Retina (tissue), 1 donor: ENCODE results near the gene PLEKHA1.

Source experiments
- DNase-seq: peaks from one replicate; pipeline ENCODE4 v3.0.0-alpha.2; 2016

Gene PLEKHA1

DNA sequence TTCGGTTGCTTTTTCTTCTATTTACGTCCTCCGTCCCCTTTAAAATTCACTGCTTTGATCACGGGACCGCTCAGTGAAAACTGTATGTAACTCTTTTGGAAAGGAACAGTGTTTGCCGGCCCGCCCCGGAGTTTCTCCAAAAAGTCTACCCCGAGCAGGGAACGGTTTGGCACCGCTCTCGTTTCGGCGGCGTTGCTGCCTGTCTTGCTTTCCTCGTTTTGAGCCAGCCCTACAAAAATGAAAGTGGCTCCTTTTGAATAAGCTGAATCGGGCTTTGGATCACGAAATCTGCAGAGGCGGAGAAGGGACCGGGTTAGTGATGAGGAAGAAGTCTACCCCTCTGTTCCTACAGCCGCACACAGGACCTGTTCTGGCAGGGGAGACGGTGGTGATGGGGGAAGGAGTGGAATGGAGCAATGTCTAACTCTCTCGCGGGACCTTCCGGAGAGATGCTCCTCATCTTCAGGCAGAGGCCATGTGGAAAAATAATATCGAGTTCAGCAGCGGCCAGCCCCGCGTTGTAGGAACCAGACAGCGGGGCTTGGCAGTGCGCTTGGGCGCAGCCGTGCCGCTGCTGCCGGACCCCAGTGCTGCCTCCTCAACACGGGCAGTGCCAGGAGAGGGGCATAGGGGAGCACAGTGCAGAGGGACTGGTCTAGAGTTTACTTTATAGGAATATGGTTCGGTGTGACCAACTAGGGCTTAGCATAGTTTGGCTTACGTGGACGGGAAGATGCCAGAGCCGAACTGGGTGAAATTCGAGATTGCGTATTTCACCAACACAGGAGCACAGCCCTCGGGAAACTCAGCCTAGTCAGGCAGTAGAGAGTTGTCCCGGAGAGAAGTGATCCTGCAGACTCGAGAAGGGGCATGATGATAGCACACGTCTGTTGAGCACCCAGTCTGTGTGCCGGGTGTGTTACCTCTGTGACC lies 88.3 kb downstream of the PLEKHA1 start:
- peak; percentile 69 for DNase-seq

DNA sequence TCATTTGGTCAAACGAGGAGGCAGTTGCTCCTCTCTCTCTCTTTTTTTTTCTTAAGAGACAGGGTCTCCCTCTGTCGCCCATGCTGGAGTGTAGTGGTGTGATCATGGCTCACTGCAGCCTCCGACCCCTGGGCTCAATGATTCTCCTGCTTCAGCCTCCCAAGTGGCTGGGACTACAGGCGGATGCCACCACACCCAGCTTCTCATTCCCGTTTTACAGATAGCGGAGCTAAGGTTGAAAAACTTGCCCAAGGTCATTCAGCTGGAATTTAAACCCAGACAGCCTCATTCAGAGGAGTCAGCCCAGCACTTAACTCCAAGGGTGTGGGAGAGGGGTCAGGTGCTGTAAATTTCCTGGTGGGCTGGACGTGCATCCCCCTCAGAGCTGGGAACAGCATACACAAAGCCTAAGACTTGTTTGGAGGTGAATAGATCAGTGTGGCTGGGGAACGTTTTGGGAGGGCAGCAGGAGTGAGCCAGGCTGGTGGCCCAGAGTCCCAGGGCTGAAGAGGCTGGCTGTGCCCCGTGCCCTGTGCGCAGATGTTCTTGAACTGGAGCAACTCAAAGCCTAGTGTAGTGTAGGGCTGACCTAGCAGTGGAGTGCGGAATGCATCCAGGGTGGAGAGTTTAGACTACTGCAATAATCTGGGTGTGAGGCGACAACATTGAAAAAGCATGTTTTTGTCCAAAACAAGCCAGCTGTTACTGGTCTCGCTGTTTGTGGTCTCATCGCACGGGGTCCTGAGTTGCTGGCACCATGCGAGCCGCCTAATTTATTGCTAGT lies 89.2 kb downstream of the PLEKHA1 start:
- no peak for DNase-seq

DNA sequence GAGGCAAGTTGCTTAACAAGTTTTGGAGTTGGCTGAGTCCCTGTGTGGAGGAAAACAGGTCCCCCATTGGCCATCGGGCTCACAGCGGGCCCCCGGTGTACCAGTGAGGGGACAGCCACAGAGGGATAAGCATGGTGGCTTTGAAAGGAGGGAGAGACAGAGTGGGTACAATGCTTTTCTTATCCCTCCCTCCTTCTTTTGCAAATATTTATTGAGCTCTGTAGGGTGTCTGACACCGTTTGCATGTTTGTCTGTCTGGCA lies 89.7 kb downstream of the PLEKHA1 start:
- DNase-seq: no peak

DNA sequence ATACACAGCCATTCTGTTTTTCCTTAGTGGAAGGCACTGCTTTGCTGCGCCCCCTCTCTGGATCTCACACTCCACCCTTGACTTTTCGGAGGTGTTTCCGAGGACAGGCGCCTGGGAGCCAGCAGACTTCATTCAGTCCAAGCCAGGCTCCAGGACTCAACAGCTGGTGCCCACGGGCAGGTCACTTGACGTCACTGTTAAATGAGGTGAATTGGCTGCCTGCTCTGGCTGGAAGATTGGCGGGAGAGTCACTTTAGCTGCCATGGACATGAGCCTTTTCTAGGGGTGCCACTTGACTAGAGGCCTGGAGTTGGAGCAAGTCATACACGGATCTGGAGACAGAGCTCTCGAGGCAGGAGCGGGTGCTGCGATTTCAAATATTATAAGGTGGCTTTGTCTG lies 90.1 kb downstream of the PLEKHA1 start:
- DNase-seq: no peak

DNA sequence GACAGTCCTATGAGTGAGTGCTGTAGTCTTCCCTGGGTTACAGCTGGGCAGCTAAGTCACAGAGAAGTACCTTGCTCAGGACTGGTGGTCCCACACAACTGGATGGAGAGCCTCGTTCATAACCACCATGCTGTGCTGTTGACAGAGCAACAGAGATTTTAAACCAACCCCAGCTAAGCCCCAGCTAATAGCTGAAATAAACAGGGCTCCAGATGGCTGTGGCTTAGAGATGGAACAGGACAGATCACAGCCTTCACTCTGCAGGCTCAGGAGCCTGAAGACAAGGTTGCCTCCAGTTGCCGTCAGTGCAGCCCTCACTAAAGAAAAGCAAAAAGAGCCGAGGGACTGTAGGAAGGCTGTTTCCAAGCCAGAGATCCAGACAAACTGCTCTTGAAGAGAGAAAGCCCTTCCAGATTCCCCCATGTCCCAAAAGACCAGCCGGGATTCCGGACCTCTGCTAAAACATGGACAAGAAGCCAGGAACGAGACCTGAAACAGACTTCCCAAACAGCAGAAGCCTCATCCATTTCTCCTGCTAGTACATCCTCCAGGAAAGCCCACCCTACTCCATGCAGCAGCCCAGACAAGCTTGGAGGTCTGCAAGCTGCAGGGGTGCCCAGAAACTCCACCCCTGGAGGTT lies 91.0 kb downstream of the PLEKHA1 start:
- no peak for DNase-seq

DNA sequence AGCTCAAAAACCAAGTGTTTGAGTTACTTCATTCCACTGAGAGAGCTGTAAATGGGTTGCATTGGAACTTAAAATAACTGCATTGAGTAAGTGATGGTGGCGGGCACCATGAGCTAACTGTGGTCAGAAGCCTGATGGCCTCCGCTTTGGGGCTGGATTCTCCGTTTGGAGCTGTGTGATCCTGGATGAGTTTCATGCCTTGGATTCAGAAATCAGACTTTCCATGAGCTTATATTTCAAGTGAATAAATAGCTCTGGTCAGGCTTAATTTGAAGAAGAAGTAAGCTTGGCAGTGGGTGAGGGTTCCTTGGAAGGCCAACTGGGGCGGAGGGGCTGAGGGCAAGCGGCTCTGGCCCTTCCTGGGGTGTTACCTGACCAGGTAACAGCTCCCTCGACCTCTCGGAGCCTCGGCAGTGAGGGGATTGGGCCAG lies 92.5 kb downstream of the PLEKHA1 start:
- DNase-seq: no peak

DNA sequence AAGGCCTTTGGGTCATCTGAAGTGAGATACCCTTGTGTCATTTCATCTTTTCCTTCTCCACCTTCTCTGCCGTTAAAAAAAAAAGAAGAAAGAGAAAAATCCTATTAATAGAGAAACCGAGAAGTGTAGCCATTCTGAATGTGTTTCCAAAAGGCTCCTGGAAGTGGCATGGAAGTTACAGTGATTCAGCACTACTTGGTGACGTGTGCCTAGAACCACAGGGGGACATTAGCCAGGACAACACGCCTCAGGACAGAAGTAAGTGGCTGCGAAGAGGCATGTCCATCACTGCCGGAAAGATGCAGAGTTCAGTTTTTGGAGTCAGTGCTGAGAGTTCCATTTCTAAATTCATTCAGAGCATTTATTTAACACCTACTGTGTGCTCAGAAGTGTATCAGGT lies 93.2 kb downstream of the PLEKHA1 start:
- DNase-seq: no peak

DNA sequence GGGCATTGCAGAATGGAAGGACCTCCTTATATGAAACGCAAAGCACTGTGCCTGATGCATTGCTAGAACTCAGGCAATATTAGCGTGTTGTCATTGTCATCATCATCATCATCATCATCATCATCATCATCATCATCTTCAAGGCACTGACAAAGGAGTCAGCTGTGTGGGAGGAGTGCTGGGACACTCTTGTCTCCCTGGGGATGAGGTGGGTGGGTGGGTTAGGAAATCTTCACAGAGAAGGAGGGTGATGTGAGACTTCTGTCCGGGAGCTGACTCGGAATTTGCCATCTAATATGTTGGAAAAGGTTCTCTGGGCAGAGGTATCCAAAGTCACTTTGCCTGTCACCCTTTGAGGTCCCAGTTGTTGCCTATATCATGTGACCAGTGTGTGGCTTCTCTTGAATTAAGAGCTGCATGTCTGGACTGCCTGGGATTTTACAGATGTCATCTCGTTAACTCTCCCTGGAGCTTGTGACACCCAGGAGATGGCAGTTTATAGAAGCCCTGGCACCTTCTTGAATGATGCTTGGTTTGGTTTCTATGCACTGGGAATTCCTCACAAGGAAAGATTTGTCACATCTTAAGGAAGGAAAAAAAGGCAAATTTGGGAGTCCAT lies 93.9 kb downstream of the PLEKHA1 start:
- no peak for DNase-seq

DNA sequence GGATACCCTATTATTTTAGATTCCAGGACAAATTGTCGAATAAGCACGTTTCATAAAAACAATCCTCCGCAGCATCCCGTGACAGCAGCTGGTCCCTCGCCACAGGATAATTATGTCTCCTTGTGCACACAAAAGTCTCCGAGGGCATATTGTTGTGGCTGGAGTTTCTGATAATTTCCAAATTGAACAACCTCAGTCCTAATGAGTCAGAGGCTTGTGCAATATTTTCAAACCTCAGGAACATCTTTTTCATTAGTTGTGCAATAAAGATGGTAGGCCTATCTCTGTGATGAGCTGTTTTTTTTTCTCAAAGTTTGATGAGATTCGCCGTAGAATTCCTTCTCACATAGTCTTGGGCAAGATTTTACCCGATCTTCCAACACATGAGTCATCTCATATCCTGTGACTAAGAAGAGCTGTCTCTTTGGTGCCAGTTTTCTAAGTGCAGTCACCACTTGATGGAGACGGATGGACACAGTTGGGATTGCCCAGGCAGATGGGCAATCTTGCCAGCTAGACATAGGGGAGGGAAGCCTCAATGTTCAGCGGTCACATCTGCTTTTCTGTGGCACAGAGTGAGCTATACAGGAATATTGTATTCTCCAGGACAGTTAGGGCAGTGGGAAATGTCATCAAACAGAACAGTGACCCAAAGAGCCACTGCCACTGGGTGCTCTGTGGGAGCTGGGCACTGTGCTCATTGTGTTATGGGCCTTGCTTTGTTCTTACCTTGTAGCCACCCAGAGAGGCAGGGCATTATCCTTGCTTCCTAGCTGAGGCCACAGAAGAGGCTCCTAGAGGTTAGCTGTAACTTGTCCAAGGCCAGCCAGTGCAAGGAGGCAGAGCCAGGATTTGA lies 94.6 kb downstream of the PLEKHA1 start:
- no peak for DNase-seq

DNA sequence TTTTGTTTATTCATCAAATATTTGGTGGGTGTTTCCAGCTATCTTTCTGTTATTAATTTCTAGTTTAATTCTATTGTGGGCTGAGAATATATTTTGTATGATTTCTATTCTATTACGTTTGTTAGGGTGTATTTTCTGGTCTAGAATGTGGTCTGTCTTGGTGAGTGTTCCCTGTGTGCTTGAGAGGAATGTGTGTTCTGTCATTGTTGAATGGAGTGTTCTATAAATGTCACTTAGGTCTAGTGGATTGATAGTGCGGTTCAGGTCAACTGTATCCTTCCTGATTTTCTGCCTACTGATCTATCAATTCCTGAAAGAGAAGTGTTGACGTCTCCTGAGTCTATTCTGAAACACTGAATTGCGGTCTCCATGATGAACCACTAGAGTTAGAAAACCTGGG lies 95.3 kb downstream of the PLEKHA1 start:
- DNase-seq: no peak

DNA sequence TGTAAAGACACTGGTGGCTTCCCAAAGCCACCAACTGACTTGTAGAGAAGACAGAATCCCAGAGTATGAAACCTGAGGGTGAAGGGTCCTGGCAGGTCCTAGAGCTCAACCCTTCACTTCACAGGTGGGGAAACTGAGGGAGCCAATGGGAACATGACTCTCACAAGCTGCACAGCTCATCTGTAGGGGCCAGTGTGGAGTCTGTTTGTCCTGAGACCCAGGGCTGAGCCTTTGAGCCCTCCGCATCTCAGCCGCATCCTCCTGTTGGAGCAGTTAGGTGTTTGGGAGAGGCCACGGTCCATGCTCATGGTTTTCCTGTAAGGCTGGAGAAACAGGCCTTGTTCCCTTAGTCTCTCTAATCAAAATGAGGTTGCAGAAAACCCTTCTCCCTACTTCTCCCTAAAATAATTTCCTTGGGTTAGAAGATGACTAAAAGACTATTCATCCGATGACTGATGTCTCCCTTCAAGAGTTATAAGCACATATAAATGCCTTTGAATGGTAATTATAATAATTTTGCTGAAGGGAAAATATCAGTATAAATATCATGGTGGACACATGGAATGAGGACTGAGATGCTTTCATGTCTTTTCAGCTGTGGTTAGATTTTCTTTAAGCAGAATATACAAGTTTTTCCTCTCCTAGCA lies 97.1 kb downstream of the PLEKHA1 start:
- DNase-seq: no peak

DNA sequence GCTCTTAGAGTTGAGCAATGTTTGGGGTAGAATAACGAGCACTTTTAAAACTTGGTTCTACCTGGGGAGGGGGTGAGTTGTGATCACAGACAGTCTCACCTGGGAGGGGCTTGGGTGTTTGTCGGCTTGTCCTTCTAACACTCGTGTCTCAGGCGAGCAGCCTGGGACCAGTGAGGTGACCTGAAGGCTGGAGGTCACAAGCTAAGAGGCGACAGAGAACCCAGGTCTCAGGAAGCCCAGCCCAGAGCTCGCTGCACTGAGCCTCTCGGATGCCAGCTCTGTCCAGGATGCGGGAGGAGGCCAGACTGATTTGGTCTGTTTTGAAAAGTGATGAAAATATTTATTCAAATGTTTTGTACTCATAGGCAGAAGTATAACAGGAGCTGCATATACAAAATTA lies 98.6 kb downstream of the PLEKHA1 start:
- no peak for DNase-seq

DNA sequence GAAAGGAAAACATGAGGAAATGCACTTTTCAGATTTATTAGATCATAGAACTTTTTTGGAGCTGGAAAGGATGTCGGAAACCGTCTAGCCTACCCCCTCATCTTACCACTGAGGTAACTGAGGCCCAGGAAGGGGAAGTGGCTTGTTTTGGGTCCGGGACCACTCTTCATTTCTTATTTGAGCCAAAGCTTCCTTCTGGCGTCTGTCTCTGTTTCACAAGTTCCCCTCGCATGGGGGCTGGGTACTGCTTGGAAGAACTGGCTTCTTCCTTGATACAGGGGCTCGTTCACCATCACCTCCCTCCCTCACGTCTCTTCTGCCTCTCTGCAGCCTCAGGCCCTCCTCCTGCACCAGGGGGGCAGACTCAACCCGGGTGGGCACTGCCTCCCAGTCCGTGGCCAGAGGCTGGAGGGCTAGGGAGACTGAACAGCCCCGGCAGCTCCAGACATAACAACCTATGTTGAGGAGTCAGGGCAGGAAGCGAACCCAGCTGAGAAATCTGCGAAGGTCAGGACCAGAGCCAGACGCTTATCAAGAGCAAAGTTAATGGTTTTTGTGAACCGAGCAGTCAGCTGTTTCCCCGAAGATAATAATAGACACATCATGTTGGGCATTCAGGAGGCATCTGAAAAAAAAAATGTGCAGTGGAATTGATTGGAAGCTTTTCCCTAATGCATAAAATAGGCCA lies 99.8 kb downstream of the PLEKHA1 start:
- peak; percentile 45 for DNase-seq

DNA sequence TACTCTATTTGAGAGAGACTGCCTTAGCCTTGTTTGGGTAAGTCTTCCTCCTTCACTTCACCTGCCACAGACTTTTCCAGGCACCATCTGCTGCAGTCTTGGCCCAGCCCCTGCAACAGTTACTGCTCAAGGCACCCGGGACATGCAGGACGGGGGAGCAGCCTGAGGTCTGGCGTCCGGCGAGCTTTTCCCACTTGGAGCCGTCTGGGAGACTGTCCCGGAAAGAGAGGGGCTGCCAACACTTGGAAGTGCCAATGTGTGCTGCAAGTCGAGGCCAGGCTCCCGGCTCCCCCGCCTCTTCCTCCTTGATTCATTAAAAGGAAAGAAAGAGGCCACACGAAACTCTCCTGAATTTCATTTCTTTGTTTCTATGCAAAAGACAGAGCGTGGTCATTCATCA lies 100.6 kb downstream of the PLEKHA1 start:
- no peak for DNase-seq

DNA sequence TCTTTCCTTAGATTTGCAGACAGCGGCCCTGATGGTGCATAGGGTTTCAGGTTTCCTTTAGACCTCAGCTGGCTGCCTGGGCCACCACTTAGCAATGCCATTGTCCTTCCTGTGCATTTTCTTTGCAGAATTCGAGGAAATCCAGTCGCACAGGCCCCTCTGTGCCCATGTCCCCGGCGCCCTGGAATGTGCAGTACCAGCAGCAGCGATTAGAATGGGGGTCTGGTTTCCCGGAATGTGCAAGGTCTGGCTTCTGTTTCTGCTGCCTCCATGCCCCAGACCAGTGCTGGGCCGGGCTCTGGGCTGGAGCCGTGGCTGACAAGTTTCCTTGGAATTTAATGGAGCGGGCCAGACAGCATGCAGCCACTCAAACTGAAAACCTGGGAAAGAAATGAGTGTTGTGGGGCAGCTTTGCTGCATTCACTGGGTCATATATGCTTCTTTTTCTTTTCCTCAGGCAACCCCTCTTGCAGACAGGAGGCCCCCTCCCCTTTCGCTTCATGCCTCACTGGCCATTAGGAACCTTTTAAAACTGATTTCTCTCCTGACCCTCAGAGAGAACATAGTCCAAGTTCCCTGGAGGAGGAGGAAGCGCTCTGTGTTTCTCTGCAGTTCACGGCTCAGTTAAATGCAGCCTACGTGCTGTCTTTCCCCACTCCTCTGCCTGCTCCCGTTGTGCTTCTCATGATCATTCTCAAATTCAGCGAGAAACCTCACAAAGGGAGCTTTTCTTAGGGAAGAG lies 101.3 kb downstream of the PLEKHA1 start:
- peak; percentile 78 for DNase-seq

DNA sequence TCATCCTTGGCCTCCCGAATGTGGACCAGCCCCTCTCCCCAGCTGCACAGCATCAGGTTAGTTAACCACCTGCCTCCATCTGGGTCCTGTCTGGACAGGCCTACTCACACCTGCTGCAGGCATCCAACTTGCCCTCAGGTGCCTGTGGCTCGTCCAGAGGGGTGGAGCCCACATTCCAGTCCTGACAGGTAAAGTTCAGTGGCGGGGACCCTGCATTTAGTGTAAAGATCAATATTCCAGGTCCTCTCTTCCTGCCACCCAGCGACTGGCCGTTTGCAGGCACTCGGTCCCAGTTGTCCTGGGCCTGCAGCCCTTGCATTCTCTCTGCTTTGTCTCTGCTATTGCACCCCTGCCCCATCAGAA lies 101.8 kb downstream of the PLEKHA1 start:
- no peak for DNase-seq

DNA sequence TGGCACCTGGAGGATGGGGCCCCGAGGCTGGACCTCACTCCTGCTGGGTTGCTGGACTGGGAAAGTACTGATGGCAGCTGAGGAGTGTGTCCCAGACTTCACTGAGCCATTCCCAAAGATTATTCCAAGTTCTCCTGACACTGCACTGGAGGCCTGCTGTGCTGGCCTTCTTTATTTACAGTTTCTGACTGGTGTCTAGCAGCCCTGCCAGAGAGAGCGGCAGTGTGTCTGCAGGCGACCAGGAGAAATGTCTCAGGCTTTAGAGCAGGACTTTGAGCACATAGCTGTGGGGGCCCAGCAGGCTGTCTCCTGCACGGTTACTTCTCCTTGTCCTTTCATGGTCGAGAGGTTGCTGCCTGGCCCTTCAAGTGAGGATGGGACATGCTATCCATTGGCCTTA lies 102.9 kb downstream of the PLEKHA1 start:
- no peak for DNase-seq

DNA sequence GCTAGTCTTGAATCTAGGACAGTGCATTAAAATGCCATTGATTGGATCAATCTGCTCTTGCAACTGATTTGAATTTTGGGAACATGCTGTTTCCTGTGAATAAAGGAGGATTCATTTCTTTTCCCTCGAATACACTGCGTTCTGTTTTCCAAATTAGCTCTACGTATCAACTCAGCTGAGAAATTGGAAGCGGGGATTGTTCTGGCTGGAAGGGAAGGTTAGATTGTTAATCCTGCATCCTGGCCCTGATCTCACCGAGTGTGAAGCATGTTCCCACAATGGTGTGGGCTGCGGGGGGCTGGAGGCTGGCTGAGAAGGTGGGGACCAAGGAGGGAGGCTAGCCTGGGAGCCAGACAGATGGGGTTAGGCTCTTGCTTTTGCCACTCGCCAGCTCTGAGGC lies 104.5 kb downstream of the PLEKHA1 start:
- DNase-seq: peak; percentile 39

DNA sequence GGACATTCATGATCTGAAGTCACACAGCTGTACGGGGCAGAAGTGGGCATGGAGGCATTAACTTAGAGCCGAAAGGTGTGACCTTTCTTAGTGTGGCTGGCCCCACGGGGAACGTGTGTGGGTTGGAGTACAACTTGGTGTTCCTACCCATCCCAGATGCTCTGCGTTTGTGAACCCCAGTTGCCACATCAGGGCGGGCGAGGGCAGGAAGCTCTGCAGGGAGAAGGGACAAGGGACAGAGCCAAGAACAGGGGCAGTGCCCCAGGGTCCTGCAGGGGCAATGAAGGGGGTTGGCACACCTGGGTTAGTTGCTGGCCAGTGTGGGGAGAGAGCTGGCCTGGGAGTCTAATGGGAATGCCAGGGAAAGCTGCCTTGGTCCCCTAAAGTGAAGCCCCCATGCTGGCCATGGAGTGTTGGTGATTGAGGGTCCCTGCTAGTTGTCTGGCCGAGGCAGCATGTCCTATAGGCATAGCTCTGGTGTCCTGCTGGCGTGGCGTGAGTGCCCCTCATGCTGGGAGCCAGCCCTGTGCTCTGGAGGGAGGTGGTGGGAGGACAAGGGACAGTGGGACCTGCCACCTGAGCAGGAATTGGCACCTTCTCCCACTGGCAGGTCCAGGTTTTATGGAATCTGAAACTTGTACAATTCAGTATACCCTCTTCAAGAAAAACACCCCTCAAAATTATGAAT lies 105.8 kb downstream of the PLEKHA1 start:
- no peak for DNase-seq
